ENCODE measurements around the gene MAPK10.
"Not testable (repeated sequence)": the region's sequence is repeated elsewhere in the genome, so short reads cannot be mapped to it uniquely, and the experiment has no call there.

Gene MAPK10

DNA sequence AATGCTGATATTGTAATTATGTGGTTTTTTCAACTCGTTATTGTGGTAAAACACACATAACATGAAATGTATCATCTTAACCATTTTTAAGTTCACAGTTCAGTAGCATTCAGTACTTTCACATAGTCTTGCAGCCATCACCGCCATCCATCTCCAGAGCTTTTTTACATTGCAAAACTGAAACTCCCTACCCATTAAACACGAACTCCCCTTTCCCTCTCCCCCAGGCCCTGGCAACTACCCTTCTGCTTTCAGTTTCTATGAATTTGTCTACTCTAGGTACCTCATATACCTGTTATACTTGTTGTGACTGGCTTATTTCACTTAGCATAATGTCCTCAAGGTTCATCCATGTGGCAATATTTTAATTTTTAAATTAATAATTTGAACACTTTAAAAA lies 380.6 kb downstream of the MAPK10 start:
- Histone ChIP-seq H3K27me3 (ENCODE audit: insufficient read depth, low read length) (no peaks in the 10 kb centered on the region), H3K4me1 (ENCODE audit: insufficient read depth, low read length) (no peaks in the 10 kb centered on the region), H3K4me3 (ENCODE audit: low read length) (no peak overlapping the region), H2AFZ (ENCODE audit: low read depth, low read length) (no peak overlapping the region), H3K36me3 (ENCODE audit: insufficient read depth, low read length) (no peaks in the 10 kb centered on the region), H3K9me3 (ENCODE audit: low read length) (no peaks in the 10 kb centered on the region)

- Histone ChIP-seq H2AFZ (ENCODE audit: low read depth, low read length) (no peak overlapping the region), H3K27me3 (ENCODE audit: insufficient read depth, low read length) (no peaks in the 10 kb centered on the region)
Measured at GRCh38 chr4:85970535-85970934, 389.3 kb downstream of the MAPK10 start.

GRCh38 chr4:85968945-85969819 lies 390.7 kb downstream of the MAPK10 start:
- H3K36me3 ChIP-seq (ENCODE audit: insufficient read depth, low read length): no peaks in the 10 kb centered on the region
- H2AFZ ChIP-seq (ENCODE audit: low read depth, low read length): no peak overlapping the region
- no peaks in the 10 kb centered on the region for H3K27me3 ChIP-seq (ENCODE audit: insufficient read depth, low read length)
- no peak overlapping the region for H3K4me3 ChIP-seq (ENCODE audit: low read length)
- no peaks in the 10 kb centered on the region for H3K9me3 ChIP-seq (ENCODE audit: low read length)
- H3K4me1 ChIP-seq (ENCODE audit: insufficient read depth, low read length): no peaks in the 10 kb centered on the region

More at GRCh38 chr4:85970535-85970934, 389.3 kb downstream of the MAPK10 start:
- Histone ChIP-seq H3K9me3 (ENCODE audit: low read length) (no peaks in the 10 kb centered on the region), H3K4me3 (ENCODE audit: low read length) (no peak overlapping the region), H3K4me1 (ENCODE audit: insufficient read depth, low read length) (no peaks in the 10 kb centered on the region), H3K36me3 (ENCODE audit: insufficient read depth, low read length) (no peaks in the 10 kb centered on the region)

- H2AFZ ChIP-seq (ENCODE audit: low read depth, low read length): no peak overlapping the region
Measured at GRCh38 chr4:85967872-85968271, 392.0 kb downstream of the MAPK10 start.

DNA sequence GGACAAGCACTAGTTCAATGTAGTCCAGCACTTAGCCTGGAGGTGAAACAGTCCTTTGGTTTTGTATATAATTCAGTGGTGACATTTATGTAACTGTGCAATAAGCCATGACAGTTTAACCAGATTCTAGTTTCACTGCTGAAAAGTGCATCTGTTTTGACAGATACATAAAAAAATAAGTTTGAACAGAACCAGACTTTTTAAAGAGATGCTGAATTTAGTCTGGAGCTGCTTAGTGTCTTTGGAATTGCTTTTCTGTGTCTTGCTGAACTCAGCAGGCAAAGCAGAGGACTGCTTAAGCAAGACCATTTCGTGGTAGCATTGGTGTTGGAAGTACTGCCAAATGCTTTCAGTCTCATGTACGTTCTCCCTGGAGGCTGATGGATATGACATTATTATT lies 393.5 kb downstream of the MAPK10 start:
- Histone ChIP-seq H3K9me3 (ENCODE audit: low read length) (no peaks in the 10 kb centered on the region), H3K36me3 (ENCODE audit: insufficient read depth, low read length) (no peaks in the 10 kb centered on the region), H3K27me3 (ENCODE audit: insufficient read depth, low read length) (no peaks in the 10 kb centered on the region), H2AFZ (ENCODE audit: low read depth, low read length) (no peak overlapping the region), H3K4me3 (ENCODE audit: low read length) (no peak overlapping the region), H3K4me1 (ENCODE audit: insufficient read depth, low read length) (no peaks in the 10 kb centered on the region)

More at GRCh38 chr4:85967872-85968271, 392.0 kb downstream of the MAPK10 start:
- no peaks in the 10 kb centered on the region for H3K9me3 ChIP-seq (ENCODE audit: low read length)
- H3K4me3 ChIP-seq (ENCODE audit: low read length): no peak overlapping the region
- no peaks in the 10 kb centered on the region for H3K27me3 ChIP-seq (ENCODE audit: insufficient read depth, low read length)
- no peaks in the 10 kb centered on the region for H3K4me1 ChIP-seq (ENCODE audit: insufficient read depth, low read length)
- no peaks in the 10 kb centered on the region for H3K36me3 ChIP-seq (ENCODE audit: insufficient read depth, low read length)

DNA sequence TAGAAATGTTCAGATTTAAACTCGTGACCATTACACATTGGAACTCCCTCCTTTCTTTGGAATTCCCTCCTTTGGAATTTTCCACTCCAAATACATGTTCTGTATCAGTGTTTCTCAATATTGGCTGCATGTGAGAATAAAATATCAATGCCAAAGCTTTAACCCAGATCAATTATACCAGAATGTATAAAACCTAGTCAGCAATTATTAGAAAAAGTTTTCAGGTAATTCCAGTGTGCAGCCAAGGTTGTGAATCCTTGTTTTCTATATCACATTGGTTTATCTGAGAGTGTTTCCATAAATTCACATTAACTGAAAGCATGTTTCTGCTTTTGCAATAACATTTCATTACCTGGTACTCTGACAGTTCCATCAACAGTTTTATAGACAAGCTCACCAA lies 394.3 kb downstream of the MAPK10 start:
- H3K9me3 ChIP-seq (ENCODE audit: low read length): no peaks in the 10 kb centered on the region
- no peak overlapping the region for H2AFZ ChIP-seq (ENCODE audit: low read depth, low read length)
- H3K27me3 ChIP-seq (ENCODE audit: insufficient read depth, low read length): no peaks in the 10 kb centered on the region
- H3K4me3 ChIP-seq (ENCODE audit: low read length): no peak overlapping the region
- no peaks in the 10 kb centered on the region for H3K4me1 ChIP-seq (ENCODE audit: insufficient read depth, low read length)
- no peaks in the 10 kb centered on the region for H3K36me3 ChIP-seq (ENCODE audit: insufficient read depth, low read length)

- not testable (repeated sequence) for H2AFZ ChIP-seq (ENCODE audit: low read depth, low read length); H3K4me1 ChIP-seq (ENCODE audit: insufficient read depth, low read length); H3K9me3 ChIP-seq (ENCODE audit: low read length); H3K27me3 ChIP-seq (ENCODE audit: insufficient read depth, low read length); H3K36me3 ChIP-seq (ENCODE audit: insufficient read depth, low read length); H3K4me3 ChIP-seq (ENCODE audit: low read length)
Measured at GRCh38 chr4:85965017-85965416, 394.8 kb downstream of the MAPK10 start.

- Histone ChIP-seq H3K4me1 (ENCODE audit: insufficient read depth, low read length) (no peaks in the 10 kb centered on the region), H3K36me3 (ENCODE audit: insufficient read depth, low read length) (no peaks in the 10 kb centered on the region), H3K4me3 (ENCODE audit: low read length) (no peak overlapping the region), H2AFZ (ENCODE audit: low read depth, low read length) (no peak overlapping the region), H3K9me3 (ENCODE audit: low read length) (no peaks in the 10 kb centered on the region), H3K27me3 (ENCODE audit: insufficient read depth, low read length) (no peaks in the 10 kb centered on the region)
Measured at GRCh38 chr4:85964298-85964697, 395.6 kb downstream of the MAPK10 start.

DNA sequence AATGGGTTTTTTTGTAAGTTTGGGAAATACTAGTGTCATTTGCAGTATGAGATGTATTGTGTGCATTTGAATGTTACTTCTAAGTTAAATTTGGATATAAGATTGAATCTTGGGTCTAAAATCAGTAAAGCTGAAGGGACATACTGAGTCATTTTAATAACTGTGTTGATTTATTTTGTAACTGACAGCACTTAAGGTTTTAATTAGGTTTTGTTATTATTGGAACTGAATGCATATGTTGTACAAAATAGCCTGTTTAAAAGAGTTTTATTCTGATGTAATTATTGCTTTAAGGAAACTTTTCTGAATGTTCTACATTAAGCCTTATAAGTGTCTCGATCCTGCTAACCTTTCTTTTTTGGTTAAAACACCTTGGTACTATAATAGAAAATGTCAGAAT lies 396.6 kb downstream of the MAPK10 start:
- no peak overlapping the region for H2AFZ ChIP-seq (ENCODE audit: low read depth, low read length)
- no peaks in the 10 kb centered on the region for H3K36me3 ChIP-seq (ENCODE audit: insufficient read depth, low read length)
- no peaks in the 10 kb centered on the region for H3K4me1 ChIP-seq (ENCODE audit: insufficient read depth, low read length)
- H3K9me3 ChIP-seq (ENCODE audit: low read length): no peaks in the 10 kb centered on the region
- H3K4me3 ChIP-seq (ENCODE audit: low read length): no peak overlapping the region
- H3K27me3 ChIP-seq (ENCODE audit: insufficient read depth, low read length): no peaks in the 10 kb centered on the region

- no peaks in the 10 kb centered on the region for H3K36me3 ChIP-seq (ENCODE audit: insufficient read depth, low read length)
- H2AFZ ChIP-seq (ENCODE audit: low read depth, low read length): no peak overlapping the region
- no peak overlapping the region for H3K4me3 ChIP-seq (ENCODE audit: low read length)
- H3K4me1 ChIP-seq (ENCODE audit: insufficient read depth, low read length): no peaks in the 10 kb centered on the region
- H3K27me3 ChIP-seq (ENCODE audit: insufficient read depth, low read length): no peaks in the 10 kb centered on the region
- H3K9me3 ChIP-seq (ENCODE audit: low read length): no peaks in the 10 kb centered on the region
Measured at GRCh38 chr4:85961887-85962286, 398.0 kb downstream of the MAPK10 start.

DNA sequence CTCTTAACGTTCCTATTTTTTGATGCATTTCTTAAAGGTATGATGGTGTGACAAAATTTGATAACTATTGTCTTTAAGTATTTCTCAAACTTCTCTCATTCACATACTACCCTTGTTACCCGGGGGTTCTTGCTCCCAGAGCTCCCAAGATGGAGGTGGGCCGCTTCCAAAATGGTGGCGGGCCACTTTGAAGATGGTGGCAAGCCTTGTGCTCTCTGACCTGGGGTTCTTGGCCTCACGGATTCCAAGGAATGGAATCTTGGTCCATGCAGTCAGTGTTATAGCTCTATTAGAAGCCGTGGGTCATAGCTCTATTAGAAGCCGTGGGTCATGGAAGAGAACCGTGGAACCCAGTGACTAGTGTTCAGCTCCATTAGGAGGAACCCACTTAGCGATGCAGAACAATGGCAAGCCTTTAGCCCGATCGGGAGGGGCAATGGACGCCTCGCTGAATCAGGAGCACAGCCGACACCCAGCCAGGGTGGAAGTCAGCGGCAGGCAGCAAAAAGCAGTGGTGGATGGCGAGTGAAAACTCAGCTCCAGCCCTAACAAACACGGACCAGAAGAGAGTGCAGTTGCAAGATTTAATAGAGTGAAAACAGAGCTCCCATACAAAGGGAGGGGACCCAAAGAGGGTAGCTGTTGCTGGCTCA lies 403.4 kb downstream of the MAPK10 start:
- Histone ChIP-seq H3K36me3 (ENCODE audit: insufficient read depth, low read length) (no peaks in the 10 kb centered on the region), H3K4me1 (ENCODE audit: insufficient read depth, low read length) (peaks cover 6% of the 10 kb centered on the region)

GRCh38 chr4:85955620-85956292 lies 404.1 kb downstream of the MAPK10 start:
- Histone ChIP-seq H3K4me3 (ENCODE audit: low read length) (no peak overlapping the region), H3K36me3 (ENCODE audit: insufficient read depth, low read length) (no peaks in the 10 kb centered on the region), H3K27me3 (ENCODE audit: insufficient read depth, low read length) (no peaks in the 10 kb centered on the region), H3K4me1 (ENCODE audit: insufficient read depth, low read length) (peaks cover 6% of the 10 kb centered on the region), H2AFZ (ENCODE audit: low read depth, low read length) (no peak overlapping the region), H3K9me3 (ENCODE audit: low read length) (no peaks in the 10 kb centered on the region)

More for the DNA sequence above, 403.4 kb downstream of the MAPK10 start:
- H3K4me3 ChIP-seq (ENCODE audit: low read length): no peak overlapping the region
- H3K27me3 ChIP-seq (ENCODE audit: insufficient read depth, low read length): no peaks in the 10 kb centered on the region
- no peaks in the 10 kb centered on the region for H3K9me3 ChIP-seq (ENCODE audit: low read length)
- no peak overlapping the region for H2AFZ ChIP-seq (ENCODE audit: low read depth, low read length)

GRCh38 chr4:85953651-85954018 lies 406.2 kb downstream of the MAPK10 start:
- Histone ChIP-seq H3K9me3 (ENCODE audit: low read length) (no peaks in the 10 kb centered on the region), H3K4me1 (ENCODE audit: insufficient read depth, low read length) (peaks cover 6% of the 10 kb centered on the region), H3K4me3 (ENCODE audit: low read length) (no peak overlapping the region), H3K36me3 (ENCODE audit: insufficient read depth, low read length) (no peaks in the 10 kb centered on the region), H3K27me3 (ENCODE audit: insufficient read depth, low read length) (no peaks in the 10 kb centered on the region), H2AFZ (ENCODE audit: low read depth, low read length) (no peak overlapping the region)
